H1 (cell line): ENCODE data around the gene PRKN.

Source experiments
- CTCF ChIP-seq, 3 experiments: IDR thresholded peaks; 1 replicate in 2 of 3; 2 replicates in 1 of 3; pipeline versions ENCODE4 v1.5.1 to v1.6.1; 2011; ENCODE audit warnings: low read length in 3 of 3, mild to moderate bottlenecking in 3 of 3, inconsistent platforms in 2 of 3, low read depth in 1 of 3, moderate library complexity in 1 of 3; ENCODE audit not compliant: insufficient read depth in 1 of 3; ENCODE audit errors: control extremely low read depth in 1 of 3
- EZH2 ChIP-seq: fragments of 200-600 bp; sonication (generic); IDR thresholded peaks from 2 replicates; pipeline ENCODE4 v1.7.1; 2012; ENCODE audit warnings: low read depth, mild to moderate bottlenecking, moderate library complexity, low read length, inconsistent platforms; ENCODE audit not compliant: severe bottlenecking
- POLR2AphosphoS5 ChIP-seq: IDR thresholded peaks from 2 replicates; pipeline ENCODE4 v1.6.1; 2011; ENCODE audit warnings: low read depth, low read length
- RBBP5 ChIP-seq: IDR thresholded peaks from 2 replicates; pipeline ENCODE4 v1.7.1; 2012; ENCODE audit warnings: low read depth, mild to moderate bottlenecking, inconsistent platforms, low read length, moderate library complexity, borderline replicate concordance
- RXRA ChIP-seq: IDR thresholded peaks from 2 replicates; pipeline ENCODE4 v1.6.1; 2011; ENCODE audit warnings: low read depth, mild to moderate bottlenecking, low read length, moderate library complexity; ENCODE audit not compliant: insufficient read depth
- SIN3A ChIP-seq, 2 experiments: IDR thresholded peaks in 1 of 2; conservative IDR thresholded peaks in 1 of 2; 2 replicates each; pipeline ENCODE4 v1.6.1; 2011 to 2012; ENCODE audit warnings: low read length in 2 of 2, improper control_type of control experiment in 1 of 2, low read depth in 1 of 2, mild to moderate bottlenecking in 1 of 2
- SP1 ChIP-seq: IDR thresholded peaks from 2 replicates; pipeline ENCODE4 v1.6.1; 2011; ENCODE audit warnings: low read depth, low read length
- SRF ChIP-seq: IDR thresholded peaks from 2 replicates; pipeline ENCODE4 v1.6.1; 2011; ENCODE audit warnings: mild to moderate bottlenecking, low read depth, low read length, moderate library complexity

- TF ChIP-seq SP1 (no peak), CTCF (IDR thresholded peaks at IDR 0.05; ENCODE audit: control extremely low read depth in 1 of 3, insufficient read depth in 1 of 3, low read depth in 1 of 3, low read length in 3 of 3) (no peak), RBBP5 (no peak), SIN3A (conservative IDR thresholded peaks at IDR 0.05 in 1 of 2, IDR thresholded peaks at IDR 0.05 in 1 of 2; ENCODE audit: low read depth in 1 of 2, low read length in 2 of 2) (no peak), EZH2 (no peak), RXRA (no peak), SRF (no peak), POLR2AphosphoS5 (no peak)
Observed at GRCh38 chr6:161721511-161721910, 1006.1 kb downstream of the PRKN start.
